NCI-H345 treated with DMSO at 0.1 percent for 48 hours (cell line): ENCODE data around the gene DEPP1.

Experiments
- DNase-seq: peaks from one replicate; lab custom pipeline; 2025; ENCODE audit not compliant: unreplicated experiment; lab: John Stamatoyannopoulos, UW

DEPP1 gene

GRCh38 chr10:44993922-44994751 lies 15.5 kb upstream of the DEPP1 start:
- DNase-seq: no peak

GRCh38 chr10:44993226-44993921 lies 14.8 kb upstream of the DEPP1 start:
- DNase-seq: no peak

GRCh38 chr10:44992732-44993225 lies 14.2 kb upstream of the DEPP1 start:
- DNase-seq: no peak

GRCh38 chr10:44992070-44992731 lies 13.6 kb upstream of the DEPP1 start:
- no peak for DNase-seq

- DNase-seq: no peak
These were observed 13.0 kb upstream of the DEPP1 start for GRCh38 chr10:44991571-44991970.

GRCh38 chr10:44990965-44991364 lies 12.4 kb upstream of the DEPP1 start:
- DNase-seq: no peak

- no peak for DNase-seq
These were observed 11.7 kb upstream of the DEPP1 start for GRCh38 chr10:44990302-44990655.

GRCh38 chr10:44989597-44990301 lies 11.1 kb upstream of the DEPP1 start:
- DNase-seq: no peak

GRCh38 chr10:44988957-44989585 lies 10.5 kb upstream of the DEPP1 start:
- DNase-seq: no peak

GRCh38 chr10:44986670-44987069 lies 8.1 kb upstream of the DEPP1 start:
- no peak for DNase-seq

- DNase-seq: no peak
These were observed 7.6 kb upstream of the DEPP1 start for GRCh38 chr10:44986179-44986578.

- DNase-seq: no peak
These were observed 6.6 kb upstream of the DEPP1 start for GRCh38 chr10:44985175-44985681.

GRCh38 chr10:44984671-44985101 lies 6.1 kb upstream of the DEPP1 start:
- no peak for DNase-seq

GRCh38 chr10:44983895-44984278 lies 5.3 kb upstream of the DEPP1 start:
- no peak for DNase-seq

GRCh38 chr10:44983066-44983894 lies 4.7 kb upstream of the DEPP1 start:
- no peak for DNase-seq

- no peak for DNase-seq
These were observed 3.9 kb upstream of the DEPP1 start for GRCh38 chr10:44982496-44982895.

GRCh38 chr10:44982114-44982460 lies 3.5 kb upstream of the DEPP1 start:
- no peak for DNase-seq

GRCh38 chr10:44981172-44982113 lies 2.8 kb upstream of the DEPP1 start:
- DNase-seq: no peak
